ENCODE results near the gene GRHL1.
A peak's percentile ranks its signal among the peaks of the same experiment; 100 is the strongest.
"Not testable (repeated sequence)": the region's sequence is repeated elsewhere in the genome, so short reads cannot be mapped to it uniquely, and the experiment has no call there.

GRHL1 gene, protein sequence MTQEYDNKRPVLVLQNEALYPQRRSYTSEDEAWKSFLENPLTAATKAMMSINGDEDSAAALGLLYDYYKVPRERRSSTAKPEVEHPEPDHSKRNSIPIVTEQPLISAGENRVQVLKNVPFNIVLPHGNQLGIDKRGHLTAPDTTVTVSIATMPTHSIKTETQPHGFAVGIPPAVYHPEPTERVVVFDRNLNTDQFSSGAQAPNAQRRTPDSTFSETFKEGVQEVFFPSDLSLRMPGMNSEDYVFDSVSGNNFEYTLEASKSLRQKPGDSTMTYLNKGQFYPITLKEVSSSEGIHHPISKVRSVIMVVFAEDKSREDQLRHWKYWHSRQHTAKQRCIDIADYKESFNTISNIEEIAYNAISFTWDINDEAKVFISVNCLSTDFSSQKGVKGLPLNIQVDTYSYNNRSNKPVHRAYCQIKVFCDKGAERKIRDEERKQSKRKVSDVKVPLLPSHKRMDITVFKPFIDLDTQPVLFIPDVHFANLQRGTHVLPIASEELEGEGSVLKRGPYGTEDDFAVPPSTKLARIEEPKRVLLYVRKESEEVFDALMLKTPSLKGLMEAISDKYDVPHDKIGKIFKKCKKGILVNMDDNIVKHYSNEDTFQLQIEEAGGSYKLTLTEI

GRCh38 chr2:9951522-9952285 is at the start of gene GRHL1:
TSS of gene GRHL1 (plus strand) at chr2:9951693. CDS start at chr2:9951834, 141 bp downstream.
- DNase-seq: peak; percentile 94

DNA sequence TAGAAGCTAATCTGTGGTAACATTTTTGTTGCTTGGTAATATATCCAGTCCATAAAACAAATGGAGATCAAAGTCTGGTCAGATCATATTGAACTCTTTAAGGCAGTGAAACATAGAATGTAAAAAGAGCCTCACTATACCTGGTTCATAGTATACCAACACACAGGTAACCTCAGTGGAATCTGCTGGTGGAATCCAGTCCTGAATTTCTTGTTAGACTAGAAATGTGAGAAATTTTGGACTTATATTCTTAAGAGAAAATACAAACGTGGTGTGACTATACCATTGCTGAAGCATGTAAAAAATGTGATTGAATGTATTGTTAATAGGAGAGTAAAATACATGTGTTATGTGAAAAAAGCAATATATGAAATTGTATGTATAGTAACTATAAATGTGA is 46.1 kb upstream of the GRHL1 start:
- DNase-seq: no peak

DNA sequence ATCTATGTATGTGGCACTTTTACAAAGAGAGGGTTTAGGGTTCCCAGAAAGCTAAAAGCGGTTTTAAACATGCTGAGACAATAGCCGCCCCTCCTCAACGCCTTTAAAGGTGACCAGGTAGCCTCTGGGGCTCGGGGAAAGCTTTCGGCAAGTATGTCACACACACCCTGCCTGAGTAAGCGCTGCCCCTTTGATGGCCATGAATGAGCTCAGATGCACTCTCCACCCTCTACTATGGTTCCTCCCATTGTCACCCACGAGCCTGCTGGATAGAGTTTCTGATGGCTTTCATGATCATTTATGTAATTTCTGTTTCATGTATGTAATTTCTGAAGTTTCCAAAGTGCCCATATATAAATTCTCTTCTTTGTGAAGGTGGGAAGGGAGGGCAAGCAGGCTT is 44.1 kb upstream of the GRHL1 start:
- no peak for DNase-seq

DNA sequence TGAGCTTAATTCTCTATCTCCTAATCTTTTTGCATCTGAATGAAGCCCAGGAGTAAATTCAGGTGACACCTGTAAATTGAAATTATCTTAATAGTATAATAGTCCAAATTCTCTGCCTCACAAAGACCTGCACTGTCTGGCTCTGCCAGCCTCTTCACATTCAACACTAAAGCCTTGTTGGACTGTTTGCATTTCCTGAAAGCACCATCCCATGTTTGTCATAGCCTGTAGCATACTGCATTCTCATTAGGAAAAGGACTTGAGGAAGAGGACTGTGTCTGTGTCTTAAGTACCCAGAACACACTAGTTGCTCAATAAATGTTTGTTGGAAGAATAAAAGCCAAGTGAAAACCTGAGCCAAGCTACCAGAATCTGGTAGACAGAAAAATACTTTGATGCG is 42.9 kb upstream of the GRHL1 start:
- no peak for DNase-seq

DNA sequence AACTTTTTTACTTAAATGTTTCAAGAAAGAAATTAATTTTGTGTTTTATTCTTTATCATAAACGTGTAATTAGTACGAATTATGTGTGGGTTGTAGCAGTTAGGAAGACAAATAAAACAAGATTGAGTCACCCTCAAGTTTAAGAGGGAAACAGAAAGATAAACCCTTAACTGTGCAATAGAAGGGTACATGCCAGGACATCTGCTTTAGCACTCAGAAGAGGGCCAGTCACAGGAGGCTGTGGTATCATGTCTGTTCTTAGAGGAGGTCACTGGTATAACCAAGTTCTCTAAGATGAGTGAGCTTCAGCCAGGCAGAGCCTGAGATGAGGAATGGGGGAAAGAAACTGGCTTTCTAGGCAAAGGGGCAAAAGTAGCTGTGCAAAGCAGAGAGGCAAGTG is 42.4 kb upstream of the GRHL1 start:
- DNase-seq: no peak

GRCh38 chr2:9910699-9911098 is 40.8 kb upstream of the GRHL1 start:
- DNase-seq: no peak

DNA sequence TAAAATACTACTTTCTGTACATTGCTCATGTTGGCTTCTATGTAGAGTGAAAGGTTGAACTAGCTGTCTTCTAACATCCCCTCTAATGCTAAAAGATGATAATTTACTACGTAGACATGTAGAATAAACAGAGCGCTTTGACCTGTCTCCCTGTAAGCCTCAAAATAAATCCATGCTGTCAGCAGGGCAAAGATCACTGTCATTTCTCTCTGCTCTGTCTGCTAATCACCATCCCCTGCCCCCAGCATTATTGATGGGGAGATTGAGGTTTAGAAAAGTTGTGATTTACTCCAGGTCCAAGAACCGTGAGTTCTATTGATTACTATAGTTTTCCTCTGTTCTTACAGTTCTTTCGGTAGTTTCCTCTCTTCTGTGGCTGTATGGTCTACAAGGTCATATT is 39.0 kb upstream of the GRHL1 start:
- DNase-seq: no peak

GRCh38 chr2:9914384-9915065 is 37.0 kb upstream of the GRHL1 start:
- DNase-seq: no peak

DNA sequence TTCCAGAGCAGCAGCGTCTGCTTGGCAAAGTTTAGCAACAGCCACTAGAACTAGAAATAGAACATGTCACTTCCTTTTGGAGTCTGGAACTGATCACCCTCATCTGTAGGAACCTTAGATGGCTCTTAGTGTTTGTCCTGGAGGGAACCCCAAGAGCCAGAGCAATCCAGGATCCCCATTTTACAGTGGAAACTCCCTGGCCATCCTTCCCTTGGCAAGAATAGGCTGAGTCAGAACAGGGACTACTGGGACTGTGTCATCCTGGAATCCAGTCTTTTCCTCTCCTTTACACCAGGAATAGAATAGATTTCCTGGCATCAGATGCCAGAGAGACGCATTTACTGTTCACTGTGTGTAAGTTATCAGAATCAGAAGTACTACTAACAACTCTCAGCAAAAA is 33.2 kb upstream of the GRHL1 start:
- no peak for DNase-seq

DNA sequence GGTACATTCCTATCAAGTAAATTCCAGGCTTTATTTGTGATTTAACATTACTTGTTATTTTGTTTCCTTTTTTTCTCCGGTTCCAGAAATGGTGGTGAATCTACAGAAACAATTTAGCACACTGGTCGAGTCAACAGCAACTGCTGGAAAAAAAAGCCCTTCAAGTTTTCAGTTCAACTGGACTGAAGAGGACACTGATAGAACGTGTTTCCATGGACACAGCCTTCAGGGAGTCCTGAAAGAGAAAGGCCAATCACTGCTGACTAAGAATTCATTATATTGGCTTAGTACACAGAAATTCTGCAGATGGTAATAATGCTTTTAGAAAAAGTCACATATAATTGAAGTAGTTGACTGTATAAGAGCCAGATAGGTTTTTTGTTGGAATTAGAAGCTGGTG is 32.0 kb upstream of the GRHL1 start:
- DNase-seq: no peak

DNA sequence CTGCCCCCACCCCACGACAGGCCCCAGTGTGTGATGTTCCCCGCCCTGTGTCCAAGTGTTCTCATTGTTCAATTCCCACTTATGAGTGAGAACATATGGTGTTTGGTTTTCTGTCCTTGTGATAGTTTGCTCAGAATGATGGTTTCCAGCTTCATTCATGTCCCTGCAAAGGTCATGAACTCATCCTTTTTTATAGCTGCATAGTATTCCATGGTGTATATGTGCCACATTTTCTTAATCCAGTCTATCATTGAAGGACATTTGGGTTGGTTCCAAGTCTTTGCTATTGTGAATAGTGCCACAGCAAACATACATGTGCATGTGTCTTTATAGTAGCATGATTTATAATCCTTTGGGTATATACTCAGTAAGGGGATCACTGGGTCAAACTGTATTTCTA is 24.5 kb upstream of the GRHL1 start:
- not testable (repeated sequence) for DNase-seq

DNA sequence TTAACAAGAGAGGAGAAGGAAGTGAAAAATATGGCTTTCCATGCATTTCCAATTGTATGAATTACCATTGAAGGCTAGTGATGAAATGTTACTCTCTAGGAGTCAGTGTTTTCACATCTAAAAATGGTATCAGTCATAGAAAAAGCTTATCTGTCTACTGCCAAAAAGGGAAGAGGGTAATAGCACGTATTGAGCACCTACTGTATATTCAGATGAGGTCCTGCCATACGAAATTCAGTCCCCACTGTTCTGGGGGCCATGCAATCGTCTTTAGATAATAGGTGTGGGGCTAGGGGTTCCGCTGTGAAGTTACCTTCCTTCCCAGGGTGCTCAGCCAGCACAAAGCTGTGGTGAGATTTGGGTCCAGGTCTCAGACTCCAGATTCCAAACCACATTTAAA is 14.2 kb upstream of the GRHL1 start:
- no peak for DNase-seq

GRCh38 chr2:9937968-9938367 is 13.5 kb upstream of the GRHL1 start:
- DNase-seq: no peak

- no peak for DNase-seq
Observed at GRCh38 chr2:9939587-9940485, 11.7 kb upstream of the GRHL1 start.

- no peak for DNase-seq
Observed at GRCh38 chr2:9941196-9941995, 10.1 kb upstream of the GRHL1 start.

- no peak for DNase-seq
Observed at GRCh38 chr2:9941996-9942390, 9.5 kb upstream of the GRHL1 start.

DNA sequence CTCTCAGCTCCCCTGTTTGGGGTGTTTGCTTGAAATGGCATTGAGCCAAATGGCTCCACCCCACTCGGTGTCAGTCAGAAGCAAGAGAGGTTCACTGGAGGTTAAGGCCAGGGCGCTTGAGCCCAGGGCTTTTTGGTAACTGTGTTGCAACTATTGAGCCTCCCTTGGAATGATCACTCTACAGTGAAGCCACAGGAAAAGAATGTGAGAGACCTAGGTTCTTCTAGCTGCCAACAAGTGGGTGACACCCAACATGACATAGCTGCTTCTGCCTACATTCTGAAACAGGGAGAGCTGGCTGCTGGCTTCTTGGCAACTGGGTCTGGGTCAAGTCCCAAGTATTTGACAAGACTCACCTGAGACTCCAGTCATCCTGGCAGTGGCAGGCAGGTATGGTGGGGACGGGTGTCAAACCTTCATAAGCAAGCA is 7.1 kb upstream of the GRHL1 start:
- DNase-seq: no peak

DNA sequence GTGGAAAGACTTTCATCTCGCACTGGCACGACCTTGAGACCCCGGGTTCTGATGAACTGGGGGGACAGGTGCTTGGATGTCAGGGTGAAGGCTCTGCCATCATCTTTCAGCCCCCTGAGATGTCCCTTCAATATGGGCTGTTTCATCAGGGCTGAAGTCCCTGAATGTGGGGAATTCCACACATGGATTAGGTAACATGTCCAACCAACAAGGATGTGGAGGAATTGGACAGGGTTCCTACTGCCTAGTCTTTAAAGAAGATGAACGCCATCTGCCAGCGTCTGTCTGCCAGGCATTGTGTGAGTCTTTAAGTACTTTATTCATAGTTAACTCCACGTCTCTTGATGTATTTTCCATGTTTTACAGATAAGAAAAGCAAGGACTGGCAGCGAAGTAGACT is 5.9 kb upstream of the GRHL1 start:
- DNase-seq: no peak

DNA sequence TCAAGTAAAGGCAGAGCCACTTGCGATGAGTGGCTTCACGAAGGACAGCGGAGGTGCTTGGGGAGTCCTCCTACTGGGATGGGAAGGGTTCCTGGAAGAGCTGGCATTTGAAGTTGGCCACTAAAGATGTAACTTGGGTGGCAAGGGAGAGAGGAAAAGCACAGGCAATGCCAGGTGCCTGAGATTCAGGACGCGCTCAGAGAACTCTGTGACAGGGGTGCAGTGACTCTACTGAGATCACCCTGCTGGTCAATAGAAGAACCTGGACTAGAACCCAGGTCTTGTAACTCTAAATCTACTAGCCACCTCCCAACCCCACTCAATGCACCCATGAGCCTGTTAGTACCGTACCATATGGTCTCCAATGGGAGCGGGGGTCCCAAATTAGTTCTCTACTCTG is 5.4 kb upstream of the GRHL1 start:
- DNase-seq: no peak

DNA sequence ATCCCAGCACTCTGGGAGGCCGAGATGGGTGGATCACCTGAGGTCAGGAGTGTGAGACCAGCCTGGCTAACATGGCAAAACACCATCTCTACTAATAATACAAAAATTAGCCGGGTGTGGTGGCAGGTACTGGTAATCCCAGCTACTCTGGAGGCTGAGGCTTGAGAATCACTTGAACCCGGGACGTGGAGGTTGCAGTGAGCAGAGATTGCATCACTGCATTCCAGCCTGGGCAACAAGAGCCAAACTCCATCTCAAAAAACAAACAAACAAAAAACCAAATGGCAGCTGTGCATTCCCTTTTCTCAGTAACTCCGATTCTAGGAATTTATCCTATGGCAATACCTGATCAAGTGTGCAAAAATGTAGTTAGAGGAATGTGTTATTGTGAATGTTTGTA is 4.7 kb upstream of the GRHL1 start:
- DNase-seq: no peak

- DNase-seq: no peak
Observed at GRCh38 chr2:9948721-9949120, 2.8 kb upstream of the GRHL1 start.

All from retina (tissue), 1 donor.